Bronchial epithelial cell (primary cell): ENCODE measurements around the gene RAMP3. TPM values are rescaled to one million over a fixed set of nuclear protein-coding genes. Genes with fewer than 3 reads are reported as not detected.

Experiments used
- DNase-seq: peaks from one replicate; pipeline ENCODE4 v3.0.0-alpha.2; 2010; ENCODE audit warnings: low read depth
- FAIRE-seq: peaks from 2 replicates; lab custom pipeline; 2011; peaks lifted over from hg19 to GRCh38; lab: Jason Lieb, UNC
- H3K27me3 ChIP-seq: 2 replicates; pipeline ENCODE4 v1.5.1; 2011; ENCODE audit warnings: low read length; ENCODE audit not compliant: control insufficient read depth, insufficient read depth
- H3K36me3 ChIP-seq: 2 replicates; pipeline ENCODE4 v1.5.1; 2011; ENCODE audit warnings: low read length; ENCODE audit not compliant: control insufficient read depth, insufficient read depth
- H3K4me3 ChIP-seq: 2 replicates; pipeline ENCODE4 v1.5.1; 2011; ENCODE audit warnings: mild to moderate bottlenecking, low read depth, low read length, control low read depth
- total RNA-seq: library from RNA; depleted of rRNA; stranded (reverse); fragments of >200 nt; gene quantifications from 2 replicates; pipeline ENCODE4 v1.2.1, GENCODE V29; 2014
- TF ChIP-seq, protein P1 (sequence below): IDR thresholded peaks from 2 replicates; pipeline ENCODE4 v1.5.1; 2011; ENCODE audit warnings: mild to moderate bottlenecking, moderate library complexity, low read length, control low read depth, inconsistent platforms; ENCODE audit not compliant: insufficient read depth, severe bottlenecking

Gene RAMP3
- total RNA-seq, 1 donor from 2014 or later: not detected

GRCh38 chr7:45174328-45174610, 16.7 kb downstream of the RAMP3 start:
- H3K27me3 ChIP-seq: no peaks in the 10 kb centered on the region
- no peak for FAIRE-seq
- TF ChIP-seq, protein P1, sequence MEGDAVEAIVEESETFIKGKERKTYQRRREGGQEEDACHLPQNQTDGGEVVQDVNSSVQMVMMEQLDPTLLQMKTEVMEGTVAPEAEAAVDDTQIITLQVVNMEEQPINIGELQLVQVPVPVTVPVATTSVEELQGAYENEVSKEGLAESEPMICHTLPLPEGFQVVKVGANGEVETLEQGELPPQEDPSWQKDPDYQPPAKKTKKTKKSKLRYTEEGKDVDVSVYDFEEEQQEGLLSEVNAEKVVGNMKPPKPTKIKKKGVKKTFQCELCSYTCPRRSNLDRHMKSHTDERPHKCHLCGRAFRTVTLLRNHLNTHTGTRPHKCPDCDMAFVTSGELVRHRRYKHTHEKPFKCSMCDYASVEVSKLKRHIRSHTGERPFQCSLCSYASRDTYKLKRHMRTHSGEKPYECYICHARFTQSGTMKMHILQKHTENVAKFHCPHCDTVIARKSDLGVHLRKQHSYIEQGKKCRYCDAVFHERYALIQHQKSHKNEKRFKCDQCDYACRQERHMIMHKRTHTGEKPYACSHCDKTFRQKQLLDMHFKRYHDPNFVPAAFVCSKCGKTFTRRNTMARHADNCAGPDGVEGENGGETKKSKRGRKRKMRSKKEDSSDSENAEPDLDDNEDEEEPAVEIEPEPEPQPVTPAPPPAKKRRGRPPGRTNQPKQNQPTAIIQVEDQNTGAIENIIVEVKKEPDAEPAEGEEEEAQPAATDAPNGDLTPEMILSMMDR: no peak

DNA sequence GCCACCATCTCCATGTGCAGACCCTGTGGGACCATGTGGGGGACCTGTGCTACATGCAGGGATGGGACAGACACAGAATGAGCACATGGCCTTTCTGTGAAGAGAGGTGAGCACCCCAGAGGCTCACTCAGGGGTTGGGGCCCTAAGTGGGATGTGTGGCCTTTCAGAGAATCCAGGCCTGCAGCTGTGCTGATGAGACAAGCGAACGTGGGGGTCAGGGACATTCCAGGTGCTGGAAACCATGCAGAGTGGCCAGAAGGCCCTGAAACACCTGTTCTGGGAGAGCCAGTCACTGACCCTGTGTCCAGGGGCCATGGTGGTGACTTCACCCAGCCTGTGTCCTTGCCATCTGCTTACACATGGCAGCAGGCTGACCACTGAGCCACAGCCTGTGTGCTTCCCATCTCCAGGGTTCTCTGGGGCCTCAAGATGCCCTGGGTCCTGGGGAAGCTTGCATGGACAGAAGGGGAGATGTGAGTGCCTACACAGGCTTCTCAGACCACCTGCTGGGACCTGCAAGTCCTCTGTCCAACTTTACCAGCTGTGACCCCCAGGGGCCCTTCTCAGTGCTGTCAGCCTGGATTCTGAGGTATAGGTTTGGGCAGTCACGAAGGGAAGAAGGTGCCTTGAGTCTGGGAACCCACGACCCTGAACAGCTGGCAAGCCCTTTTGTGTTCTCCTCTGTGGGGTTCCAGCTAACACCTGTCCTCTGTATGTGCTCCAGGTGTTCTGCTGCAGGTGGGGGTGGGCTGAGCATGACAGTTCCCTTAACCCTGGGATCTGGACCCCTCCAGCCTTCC, 17.6 kb downstream of the RAMP3 start:
- FAIRE-seq (peak; percentile 80), DNase-seq (no peak)
- no peaks in the 10 kb centered on the region for H3K27me3 ChIP-seq
- TF ChIP-seq, protein P1: no peak
- H3K36me3 ChIP-seq: no peaks in the 10 kb centered on the region
- H3K4me3 ChIP-seq: no peak overlapping the region

More at GRCh38 chr7:45174328-45174610, 16.7 kb downstream of the RAMP3 start:
- Histone ChIP-seq H3K4me3 (no peak overlapping the region), H3K36me3 (no peaks in the 10 kb centered on the region)
- no peak for DNase-seq

GRCh38 chr7:45176091-45176490, 18.5 kb downstream of the RAMP3 start:
- TF ChIP-seq, protein P1: no peak
- peak; percentile 13 for FAIRE-seq
- Histone ChIP-seq H3K4me3 (no peak overlapping the region), H3K27me3 (no peaks in the 10 kb centered on the region), H3K36me3 (no peaks in the 10 kb centered on the region)
- DNase-seq: no peak

DNA sequence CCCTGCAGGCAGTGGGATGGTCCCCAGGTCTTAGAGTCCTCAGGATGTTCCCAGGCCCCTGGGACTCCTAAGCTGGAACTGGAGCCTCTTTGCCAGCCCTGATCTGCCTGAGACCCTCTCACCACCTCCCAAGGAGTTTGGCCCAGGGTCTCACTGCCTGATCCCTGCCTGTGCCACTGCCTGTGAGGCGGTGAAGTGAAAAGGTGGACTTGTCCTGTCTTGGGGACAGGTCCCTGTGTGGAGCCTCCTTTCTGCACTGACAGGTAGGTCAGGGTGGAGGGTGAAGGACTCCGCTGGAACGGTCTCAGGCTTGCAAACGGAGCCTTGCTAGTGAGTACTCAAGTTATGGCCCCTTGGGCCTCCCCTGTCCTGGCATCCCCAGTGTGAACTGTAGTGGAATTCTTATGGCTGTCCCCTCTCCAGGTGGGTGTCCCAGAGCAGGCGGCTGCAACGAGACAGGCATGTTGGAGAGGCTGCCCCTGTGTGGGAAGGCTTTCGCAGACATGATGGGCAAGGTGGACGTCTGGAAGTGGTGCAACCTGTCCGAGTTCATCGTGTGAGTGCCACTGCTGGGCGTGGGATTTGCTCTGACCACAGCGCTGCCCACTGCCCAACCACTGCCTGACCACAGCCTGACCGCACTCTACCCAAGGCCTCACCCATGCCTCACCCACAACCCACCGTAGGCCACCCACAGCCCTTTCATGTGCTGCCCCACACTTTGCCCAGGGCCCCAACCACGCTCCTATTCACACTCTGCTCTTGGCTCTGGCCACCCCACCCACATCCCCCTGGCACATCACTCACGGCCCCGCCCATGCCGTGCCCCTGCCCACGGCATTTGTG, 19.5 kb downstream of the RAMP3 start:
- Histone ChIP-seq H3K36me3 (no peaks in the 10 kb centered on the region), H3K4me3 (no peak overlapping the region), H3K27me3 (no peaks in the 10 kb centered on the region)
- FAIRE-seq: no peak
- no peak for DNase-seq
- TF ChIP-seq, protein P1: no peak

GRCh38 chr7:45177801-45178200, 20.2 kb downstream of the RAMP3 start:
- TF ChIP-seq, protein P1: no peak
- Histone ChIP-seq H3K36me3 (no peaks in the 10 kb centered on the region), H3K4me3 (no peak overlapping the region), H3K27me3 (no peaks in the 10 kb centered on the region)
- FAIRE-seq (peak; percentile 13), DNase-seq (no peak)
